SH-SY5Y (cell line): Measurements from ENCODE around the gene UBE2E1.

ENCODE experiments used
- GATA2 ChIP-seq: IDR thresholded peaks from 2 replicates; pipeline ENCODE4 v1.6.1; 2011; ENCODE audit warnings: mild to moderate bottlenecking, low read depth, low read length
- GATA3 ChIP-seq: IDR thresholded peaks from 2 replicates; pipeline ENCODE4 v1.6.1; 2011; ENCODE audit warnings: low read depth, mild to moderate bottlenecking, low read length, moderate library complexity

- no peak for TF ChIP-seq GATA2
- TF ChIP-seq GATA3, result no peak
Observed at GRCh38 chr3:23877329-23877980, 71.7 kb downstream of the UBE2E1 start.
